Neuron (in vitro differentiated cells): ENCODE results near the gene ANKRD23.

Experiments used
- H2AFZ ChIP-seq: one replicate; pipeline ENCODE4 v1.6.1; 2013; ENCODE audit warnings: low read depth, mild to moderate bottlenecking, inconsistent platforms, low read length, moderate library complexity
- H3K27me3 ChIP-seq: one replicate; pipeline ENCODE4 v1.6.1; 2013; ENCODE audit warnings: low read length; ENCODE audit not compliant: insufficient read depth
- H3K36me3 ChIP-seq: one replicate; pipeline ENCODE4 v1.6.1; 2013; ENCODE audit warnings: low read length; ENCODE audit not compliant: insufficient read depth
- H3K4me1 ChIP-seq: one replicate; pipeline ENCODE4 v1.6.1; 2013; ENCODE audit warnings: low read length; ENCODE audit not compliant: insufficient read depth
- H3K4me3 ChIP-seq: 2 replicates; pipeline ENCODE4 v1.5.1; 2013; ENCODE audit warnings: mild to moderate bottlenecking, low read length, moderate library complexity
- H3K9me3 ChIP-seq: one replicate; pipeline ENCODE4 v1.6.1; 2013; ENCODE audit warnings: low read length

Gene ANKRD23

DNA sequence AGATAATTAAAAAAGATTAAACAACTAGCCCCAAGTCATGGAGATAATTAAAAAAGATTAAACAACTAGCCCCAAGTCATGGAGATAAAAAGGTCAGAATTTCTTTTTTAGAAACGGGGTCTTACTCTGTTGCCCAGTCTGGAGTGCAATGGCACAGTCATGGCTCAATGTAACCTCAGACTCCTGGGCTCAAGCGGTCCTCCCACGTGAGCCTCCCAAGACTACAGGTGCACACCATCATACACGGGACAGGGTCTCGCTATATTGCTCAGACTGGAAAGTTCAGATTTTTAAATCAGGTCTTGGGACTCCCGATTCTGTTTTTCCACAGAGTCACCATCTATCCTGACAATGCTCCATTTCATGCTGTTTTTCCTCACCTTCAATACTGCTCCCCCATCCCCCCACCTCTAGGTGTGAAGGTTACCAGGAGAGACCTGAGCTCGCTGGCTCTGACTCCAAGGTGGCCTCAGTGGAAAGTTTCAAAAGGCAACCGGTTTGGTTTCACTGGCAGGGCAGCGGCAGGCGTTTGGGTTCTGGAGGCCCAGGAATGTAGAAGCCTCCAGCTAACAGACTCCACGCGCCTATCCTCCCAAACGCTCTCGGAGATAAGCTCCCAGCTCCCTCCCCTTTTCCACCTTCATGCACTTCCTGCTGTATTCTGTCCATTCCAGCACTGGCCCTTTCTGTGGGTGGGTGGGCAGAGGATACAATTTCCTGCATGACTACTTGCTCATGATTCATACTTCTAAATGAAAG is 28.9 kb upstream of the ANKRD23 start:
- Histone ChIP-seq H3K4me3 (no peak overlapping the region), H3K9me3 (no peaks in the 10 kb centered on the region), H3K27me3 (no peaks in the 10 kb centered on the region), H3K4me1 (peaks cover 25% of the 10 kb centered on the region), H3K36me3 (no peaks in the 10 kb centered on the region), H2AFZ (no peak overlapping the region)

DNA sequence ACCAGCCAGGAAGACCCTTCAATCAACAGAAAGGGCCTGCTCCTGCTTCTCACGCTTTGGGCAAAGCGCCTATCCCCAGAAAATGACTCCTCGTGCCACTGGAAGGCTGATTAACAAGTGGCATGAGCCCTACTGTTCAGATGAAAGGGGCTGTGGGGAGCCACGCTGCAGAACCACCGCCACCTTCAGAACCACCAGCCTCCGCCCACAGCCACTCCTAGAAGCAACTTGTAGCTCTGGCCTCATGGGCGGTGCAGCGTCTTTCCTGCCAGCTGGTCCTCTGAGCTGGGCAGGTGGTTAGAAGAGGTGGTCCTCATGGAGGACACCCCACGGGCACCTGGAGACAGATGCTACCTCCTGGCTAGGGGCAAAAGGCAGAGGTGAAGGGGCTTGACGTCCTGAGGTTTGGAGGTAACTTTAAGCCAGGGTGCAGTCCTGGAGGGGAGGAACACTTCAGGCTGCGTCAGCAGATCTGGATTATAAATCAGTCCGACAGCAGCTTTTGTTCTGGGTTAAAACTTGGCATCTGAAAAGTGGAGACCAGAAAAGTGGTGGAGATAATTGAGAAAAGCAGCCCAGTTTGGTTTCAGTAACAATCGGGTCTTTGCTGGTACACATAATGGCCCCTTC is 26.9 kb upstream of the ANKRD23 start:
- no peaks in the 10 kb centered on the region for H3K27me3 ChIP-seq
- H2AFZ ChIP-seq = no peak overlapping the region
- H3K36me3 ChIP-seq = peaks cover 19% of the 10 kb centered on the region
- peaks cover 23% of the 10 kb centered on the region for H3K4me1 ChIP-seq
- no peaks in the 10 kb centered on the region for H3K9me3 ChIP-seq
- H3K4me3 ChIP-seq = peak overlapping the region; percentile 76

DNA sequence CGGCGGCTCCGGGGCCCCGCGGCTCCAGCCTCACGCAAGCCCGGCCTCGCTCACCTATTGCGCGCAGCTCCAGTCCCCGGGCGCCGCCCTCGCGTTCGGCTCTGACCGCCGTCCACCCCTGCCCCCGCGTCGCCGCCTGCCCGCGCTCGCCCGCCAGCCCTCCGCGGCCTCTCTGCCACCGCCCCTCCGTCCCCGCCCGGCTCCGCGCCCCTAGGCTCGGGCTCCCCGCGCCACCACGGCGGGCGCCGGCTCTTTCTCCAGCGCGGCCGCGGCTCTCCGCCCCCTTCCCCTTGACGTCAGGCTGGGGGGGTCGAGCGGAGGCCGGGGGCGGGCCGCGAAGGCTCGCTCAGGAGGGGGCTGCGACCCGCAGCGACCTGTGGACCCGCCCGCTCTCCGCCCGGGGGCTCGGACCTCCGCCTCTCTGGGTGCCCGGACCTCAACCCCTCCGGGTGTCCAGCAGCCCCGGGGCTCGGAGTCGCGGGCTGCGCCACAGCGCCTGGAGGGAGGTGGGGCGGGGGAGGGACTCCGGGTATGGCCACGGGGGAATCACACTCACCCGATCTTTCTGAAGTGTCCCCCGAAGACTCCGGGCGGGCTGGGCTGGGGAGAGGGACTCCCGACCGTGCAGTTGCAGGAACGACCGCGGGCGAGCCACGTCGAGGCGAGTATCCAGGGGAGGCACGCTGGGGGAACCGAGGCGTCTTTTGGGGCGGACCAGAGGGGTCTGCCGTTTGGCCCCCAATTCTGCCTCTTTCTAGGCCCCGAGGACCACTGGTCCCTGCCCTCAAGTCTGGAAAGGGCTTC is 26.2 kb upstream of the ANKRD23 start, which contains the start of gene SEMA4C:
Gene SEMA4C, minus strand, starts transcription at position 259 of the 804 bp plus-strand sequence. CDS start 2,194 bp downstream, outside the sequence.
- Histone ChIP-seq H3K4me1 (peaks cover 17% of the 10 kb centered on the region), H3K9me3 (no peaks in the 10 kb centered on the region), H3K36me3 (peaks cover 26% of the 10 kb centered on the region), H3K27me3 (no peaks in the 10 kb centered on the region), H2AFZ (peak within 1 kb of the TSS; percentile 69), H3K4me3 (peak within 1 kb of the TSS; percentile 76)

DNA sequence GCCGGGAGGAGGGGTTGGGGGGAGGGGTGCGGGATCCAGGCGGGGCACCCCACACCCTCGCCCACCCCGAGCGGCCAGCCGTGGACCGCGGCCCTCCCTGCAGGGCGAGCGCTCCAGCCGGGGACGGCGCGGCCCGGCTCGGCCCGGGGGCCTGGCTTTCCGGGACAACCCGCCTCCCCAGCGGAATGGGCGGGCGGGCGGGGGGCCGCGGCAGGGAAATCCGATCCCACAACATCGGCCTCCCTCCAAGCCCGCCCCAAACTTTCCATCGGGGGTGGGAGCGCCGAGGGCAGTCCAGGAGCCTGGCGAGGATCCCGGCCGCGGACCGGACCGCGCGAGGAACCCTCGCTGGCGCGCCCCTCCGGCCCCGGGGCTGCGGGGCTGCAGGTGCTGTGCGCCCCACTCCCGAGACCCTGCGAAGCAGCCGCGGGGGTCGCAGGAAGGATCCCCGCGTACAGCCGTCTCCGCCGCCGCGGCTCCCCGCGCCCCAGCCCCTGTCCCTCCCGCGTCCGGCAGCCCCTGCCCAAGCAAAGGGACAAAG is 25.5 kb upstream of the ANKRD23 start:
- Histone ChIP-seq H3K9me3 (no peaks in the 10 kb centered on the region), H3K4me3 (peak overlapping the region; percentile 76), H3K27me3 (no peaks in the 10 kb centered on the region), H2AFZ (peak overlapping the region; percentile 69), H3K36me3 (peaks cover 33% of the 10 kb centered on the region), H3K4me1 (peaks cover 17% of the 10 kb centered on the region)

DNA sequence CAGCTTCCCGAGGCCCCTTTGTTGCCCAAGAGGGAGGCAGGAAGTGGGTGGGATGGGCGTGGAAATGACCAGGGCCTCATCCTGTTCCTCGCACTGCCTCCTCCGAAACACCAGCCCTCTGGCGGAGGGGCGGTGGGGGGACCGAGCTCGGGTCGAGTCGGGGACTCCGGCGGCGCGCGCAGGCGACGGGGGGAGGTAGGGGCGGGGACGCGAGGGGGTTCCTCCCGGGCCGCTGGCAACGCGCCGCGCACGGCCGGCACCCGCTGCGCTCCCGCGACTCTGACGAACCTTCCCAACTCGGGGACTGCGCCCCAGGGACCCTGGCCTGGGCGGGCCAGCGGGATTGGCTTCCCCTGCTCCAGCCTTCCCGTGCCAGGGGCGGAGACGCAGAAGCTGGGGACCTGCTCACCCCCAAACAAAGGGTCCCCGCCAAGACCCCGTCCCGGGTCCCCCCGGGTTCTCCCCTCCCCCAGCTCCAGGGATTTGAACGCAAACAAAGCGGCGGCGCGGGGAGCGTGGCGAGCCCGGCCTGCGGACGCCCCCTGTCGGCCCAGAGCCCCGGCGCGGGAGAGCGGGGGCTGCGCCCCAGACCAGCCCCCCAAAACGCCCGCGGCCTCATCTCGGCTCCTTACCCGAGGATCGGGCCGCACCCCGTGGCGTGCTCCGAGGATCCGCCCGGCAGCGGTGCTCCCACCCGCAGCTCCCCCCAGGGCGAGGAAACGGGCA is 24.9 kb upstream of the ANKRD23 start:
- no peaks in the 10 kb centered on the region for H3K27me3 ChIP-seq
- H2AFZ ChIP-seq = peak overlapping the region; percentile 20
- H3K9me3 ChIP-seq = no peaks in the 10 kb centered on the region
- H3K4me1 ChIP-seq = peaks cover 17% of the 10 kb centered on the region
- peak overlapping the region; percentile 76 for H3K4me3 ChIP-seq
- H3K36me3 ChIP-seq = peaks cover 39% of the 10 kb centered on the region

DNA sequence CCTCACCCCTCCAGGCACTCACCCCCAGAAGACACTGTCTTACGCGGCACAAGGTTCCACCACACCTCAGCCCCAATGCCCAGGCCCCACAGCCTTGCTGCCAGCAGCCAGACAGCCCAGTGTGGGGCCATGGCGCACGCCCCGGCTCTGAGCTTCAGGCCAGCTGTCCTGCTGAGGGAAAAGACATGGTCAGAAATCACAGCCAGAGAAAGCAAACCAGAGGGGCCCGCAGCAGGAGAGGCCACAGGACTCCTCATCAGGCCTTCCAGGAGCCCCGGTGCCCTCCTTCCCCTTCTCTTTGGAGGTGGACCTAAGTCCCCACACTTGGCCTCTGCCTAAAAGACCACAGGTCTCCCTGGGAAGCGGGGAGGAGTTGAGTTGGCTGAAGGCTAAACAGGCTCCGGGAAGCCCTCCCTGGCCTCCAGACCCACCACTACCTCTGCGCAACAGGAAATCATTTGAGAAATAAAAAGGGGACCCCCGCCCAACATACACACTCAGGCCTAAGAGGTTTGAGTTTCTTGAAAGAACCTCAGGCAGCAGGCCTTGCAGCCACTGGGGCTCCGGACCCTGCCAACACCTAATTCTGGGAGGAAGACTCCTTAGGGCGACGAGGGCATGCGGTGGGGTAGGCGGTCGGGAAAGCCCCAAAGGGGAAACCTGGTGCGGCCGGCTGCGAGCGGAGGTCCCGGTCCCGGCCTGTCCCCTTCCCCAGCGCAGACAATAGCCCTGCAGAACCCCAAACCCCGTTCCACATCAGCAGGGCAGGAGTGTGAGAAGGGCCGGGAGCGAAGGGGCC is 24.1 kb upstream of the ANKRD23 start:
- H2AFZ ChIP-seq = peak overlapping the region; percentile 20
- no peaks in the 10 kb centered on the region for H3K27me3 ChIP-seq
- H3K36me3 ChIP-seq = peaks cover 47% of the 10 kb centered on the region
- H3K9me3 ChIP-seq = no peaks in the 10 kb centered on the region
- peaks cover 17% of the 10 kb centered on the region for H3K4me1 ChIP-seq
- peak overlapping the region; percentile 76 for H3K4me3 ChIP-seq

DNA sequence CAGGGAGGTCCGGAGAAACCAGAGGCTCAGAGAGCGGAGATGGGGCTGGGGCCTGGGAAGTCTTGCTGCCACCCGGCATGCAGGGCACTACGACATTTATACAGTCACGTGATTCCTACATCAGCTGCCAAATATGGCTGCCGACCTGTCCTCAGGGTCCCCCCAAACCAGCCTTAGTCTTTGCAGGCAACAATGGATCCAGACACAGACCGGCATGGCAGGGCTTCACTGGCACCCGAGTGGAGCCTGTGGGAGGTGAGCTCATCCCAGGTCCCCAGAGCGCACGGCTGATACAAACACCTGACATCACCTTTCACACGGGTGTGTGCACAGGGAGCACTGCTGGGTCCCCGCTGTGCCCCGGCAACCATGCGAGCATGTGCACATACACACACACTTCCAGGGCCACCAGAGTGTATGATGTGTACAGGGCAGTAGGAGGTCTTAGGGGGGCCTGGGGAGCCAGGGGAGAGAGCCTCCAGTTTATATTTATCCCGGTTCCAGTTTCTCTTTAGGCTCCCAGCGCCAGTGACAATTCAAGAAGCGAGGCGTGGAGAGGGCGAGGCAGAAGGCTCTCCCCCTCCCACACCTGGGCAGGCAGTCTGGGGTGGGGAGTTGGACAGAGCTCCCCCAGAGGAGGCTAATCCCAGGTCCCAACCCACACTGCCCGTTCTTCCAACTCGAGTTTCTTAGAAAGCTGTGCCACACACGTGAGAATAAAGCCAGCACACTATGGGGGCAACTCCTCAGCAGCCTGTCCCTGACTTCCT is 23.4 kb upstream of the ANKRD23 start:
- H3K36me3 ChIP-seq = peaks cover 49% of the 10 kb centered on the region
- no peak overlapping the region for H2AFZ ChIP-seq
- peak overlapping the region; percentile 76 for H3K4me3 ChIP-seq
- H3K27me3 ChIP-seq = no peaks in the 10 kb centered on the region
- H3K4me1 ChIP-seq = peaks cover 17% of the 10 kb centered on the region
- no peaks in the 10 kb centered on the region for H3K9me3 ChIP-seq

DNA sequence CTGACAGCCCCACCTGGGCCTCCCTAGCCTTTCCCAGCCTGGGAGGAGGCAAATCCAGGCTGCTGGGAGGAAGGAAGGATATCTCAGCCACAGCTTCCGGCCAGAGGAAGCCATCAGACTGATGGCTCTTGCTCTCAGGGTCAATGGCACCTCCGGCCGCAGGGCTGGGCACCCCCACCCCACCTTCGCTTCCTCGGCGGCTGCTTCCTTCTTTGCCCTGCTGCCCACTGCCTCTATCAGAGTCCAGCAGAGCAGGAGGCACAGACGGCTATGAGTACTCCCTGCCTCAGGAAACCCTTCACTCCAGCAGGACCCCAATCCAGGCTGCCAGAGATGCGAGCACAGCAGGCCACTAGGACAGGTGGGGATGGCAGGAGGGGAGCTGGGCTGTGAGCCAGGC is 22.8 kb upstream of the ANKRD23 start:
- H3K9me3 ChIP-seq = no peaks in the 10 kb centered on the region
- no peak overlapping the region for H2AFZ ChIP-seq
- no peak overlapping the region for H3K4me3 ChIP-seq
- H3K36me3 ChIP-seq = peaks cover 55% of the 10 kb centered on the region
- peaks cover 17% of the 10 kb centered on the region for H3K4me1 ChIP-seq
- H3K27me3 ChIP-seq = no peaks in the 10 kb centered on the region

DNA sequence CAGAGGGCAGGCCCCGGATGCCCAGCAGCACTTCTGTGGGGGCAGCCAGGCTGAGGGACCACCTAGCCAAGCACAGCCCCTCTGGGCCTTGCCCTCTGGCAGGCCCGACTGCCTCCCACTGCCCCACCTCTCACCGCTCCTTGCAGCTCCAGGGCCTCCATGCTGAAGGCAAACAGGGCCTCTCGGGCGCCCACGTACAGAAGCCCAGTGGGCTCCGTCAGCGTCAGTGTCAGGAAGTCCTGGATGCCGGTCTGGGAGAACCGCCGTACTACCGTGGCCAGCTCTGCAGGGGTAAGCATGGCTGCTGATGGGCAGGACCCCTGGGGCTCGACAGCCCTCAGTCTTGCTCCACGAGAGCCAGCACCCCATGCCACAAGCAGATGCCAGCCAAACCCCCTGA is 22.3 kb upstream of the ANKRD23 start:
- Histone ChIP-seq H3K4me3 (no peak overlapping the region), H3K27me3 (no peaks in the 10 kb centered on the region), H2AFZ (no peak overlapping the region), H3K36me3 (peaks cover 59% of the 10 kb centered on the region), H3K4me1 (peaks cover 17% of the 10 kb centered on the region), H3K9me3 (no peaks in the 10 kb centered on the region)

DNA sequence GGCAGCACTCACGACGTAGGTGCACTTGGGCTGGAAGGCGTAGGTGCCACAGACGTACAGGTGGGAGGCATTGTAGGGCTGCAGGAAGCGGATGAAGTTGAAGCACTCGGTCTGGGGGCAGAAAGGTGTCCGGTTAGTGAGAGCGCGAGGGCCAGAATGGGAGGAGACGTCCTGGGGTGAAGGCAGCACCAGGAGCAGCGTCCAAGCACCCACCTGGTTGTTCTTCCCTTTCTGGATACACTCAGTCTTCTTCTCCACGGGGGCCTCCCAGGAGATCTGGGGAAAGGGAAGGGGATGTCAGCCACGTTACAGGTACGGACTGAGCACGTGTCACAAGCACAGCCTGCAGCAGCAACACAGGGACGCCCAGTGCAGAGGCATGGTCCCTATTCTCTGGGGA is 21.8 kb upstream of the ANKRD23 start:
- Histone ChIP-seq H3K4me3 (no peak overlapping the region), H3K27me3 (no peaks in the 10 kb centered on the region), H3K4me1 (peaks cover 17% of the 10 kb centered on the region), H2AFZ (no peak overlapping the region), H3K9me3 (no peaks in the 10 kb centered on the region), H3K36me3 (peaks cover 64% of the 10 kb centered on the region)

DNA sequence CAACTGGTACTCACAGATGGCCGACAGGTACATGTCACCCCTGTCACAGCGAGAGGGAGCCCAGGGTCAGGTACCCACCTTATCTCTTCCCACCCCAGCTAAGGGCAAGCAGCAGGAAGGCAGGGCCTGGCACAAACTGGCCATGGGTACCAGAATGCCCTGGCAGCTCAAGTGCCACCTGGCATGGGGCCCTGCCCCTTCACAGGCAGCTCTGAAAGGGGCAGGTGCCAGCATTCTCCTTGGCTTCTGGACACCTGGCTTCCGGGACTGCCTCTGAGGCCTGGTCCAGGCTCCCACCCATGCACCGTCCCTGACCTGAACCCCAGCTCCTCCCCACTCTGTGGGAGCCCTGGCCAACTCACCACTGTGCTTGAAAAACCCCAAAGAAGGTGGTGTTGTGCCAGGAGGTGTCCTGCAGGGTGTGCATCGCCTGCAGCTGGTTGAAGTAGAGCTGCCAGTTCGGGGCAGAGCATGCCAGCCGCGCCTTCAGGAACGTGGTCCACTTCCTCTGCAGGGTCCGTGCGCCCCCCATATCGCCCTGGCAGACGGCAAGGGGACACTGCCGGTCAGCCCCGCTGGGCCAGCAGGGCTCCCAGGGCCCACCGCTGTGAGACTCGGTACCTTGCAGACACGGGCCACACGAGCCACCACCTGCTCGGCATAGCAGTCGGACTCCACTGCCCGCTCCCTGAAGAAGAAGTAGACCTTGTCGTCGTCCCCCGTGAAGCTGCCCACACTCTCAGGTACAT is 20.7 kb upstream of the ANKRD23 start:
- Histone ChIP-seq H2AFZ (no peak overlapping the region), H3K4me1 (peaks cover 13% of the 10 kb centered on the region), H3K27me3 (no peaks in the 10 kb centered on the region), H3K4me3 (no peak overlapping the region), H3K36me3 (peaks cover 72% of the 10 kb centered on the region), H3K9me3 (no peaks in the 10 kb centered on the region)
